WTC11 (cell line): ENCODE data around the gene ZBTB8B.

ENCODE experiments used
- ATF3 ChIP-seq: sonication (generic); formaldehyde crosslinking; conservative IDR thresholded peaks from 2 replicates; pipeline ENCODE4 v1.8.1; 2022; ENCODE audit warnings: mild to moderate bottlenecking, missing genetic modification reagents
- ATF6 ChIP-seq: sonication (generic); formaldehyde crosslinking; IDR thresholded peaks from 2 replicates; pipeline ENCODE4 v1.8.1; 2023; ENCODE audit warnings: mild to moderate bottlenecking, missing genetic modification reagents
- CTCF ChIP-seq: fragments of 200-600 bp; IDR thresholded peaks from 2 replicates; pipeline ENCODE4 v1.8.0; 2022; ENCODE audit warnings: antibody characterized with exemption
- ETV6 ChIP-seq: sonication (generic); formaldehyde crosslinking; IDR thresholded peaks from 2 replicates; pipeline ENCODE4 v1.8.1; 2022; ENCODE audit warnings: mild to moderate bottlenecking, missing genetic modification reagents
- FOXJ3 ChIP-seq: sonication (generic); formaldehyde crosslinking; IDR thresholded peaks from 2 replicates; pipeline ENCODE4 v1.9.0; 2021; ENCODE audit warnings: missing genetic modification reagents, mild to moderate bottlenecking, borderline replicate concordance
- FOXP4 ChIP-seq: sonication (generic); formaldehyde crosslinking; IDR thresholded peaks from 2 replicates; pipeline ENCODE4 v1.8.0; 2022; ENCODE audit warnings: mild to moderate bottlenecking, missing genetic modification reagents
- GABPB1 ChIP-seq: sonication (generic); formaldehyde crosslinking; IDR thresholded peaks from 2 replicates; pipeline ENCODE4 v1.8.1; 2023; ENCODE audit warnings: mild to moderate bottlenecking, missing genetic modification reagents
- IRF1 ChIP-seq: sonication (generic); formaldehyde crosslinking; IDR thresholded peaks from 2 replicates; pipeline ENCODE4 v1.8.0; 2023; ENCODE audit warnings: missing genetic modification reagents
- MAX ChIP-seq: sonication (generic); formaldehyde crosslinking; IDR thresholded peaks from 2 replicates; pipeline ENCODE4 v1.8.0; 2022; ENCODE audit warnings: mild to moderate bottlenecking, missing genetic modification reagents
- USF2 ChIP-seq: sonication (generic); formaldehyde crosslinking; IDR thresholded peaks from 2 replicates; pipeline ENCODE4 v1.8.1; 2023; ENCODE audit warnings: mild to moderate bottlenecking, missing genetic modification reagents, moderate library complexity
- ZBTB21 ChIP-seq: sonication (generic); formaldehyde crosslinking; IDR thresholded peaks from 2 replicates; pipeline ENCODE4 v1.8.1; 2023; ENCODE audit warnings: mild to moderate bottlenecking, missing genetic modification reagents, borderline replicate concordance
- ZNF121 ChIP-seq: sonication (generic); formaldehyde crosslinking; IDR thresholded peaks from 2 replicates; pipeline ENCODE4 v1.8.0; 2023; ENCODE audit warnings: missing genetic modification reagents

GRCh38 chr1:32426489-32427255 is 38.2 kb upstream of the ZBTB8B start:
- no peak for TF ChIP-seq GABPB1 (CRISPR knock-in tag)
- no peak for TF ChIP-seq ATF3 (CRISPR knock-in tag)
- no peak for TF ChIP-seq ATF6
- no peak for TF ChIP-seq FOXP4 (CRISPR knock-in tag)
- no peak for TF ChIP-seq ZNF121 (CRISPR knock-in tag)
- no peak for TF ChIP-seq CTCF
- no peak for TF ChIP-seq USF2
- no peak for TF ChIP-seq ETV6 (CRISPR knock-in tag)
- no peak for TF ChIP-seq MAX (CRISPR knock-in tag)
- no peak for TF ChIP-seq ZBTB21 (CRISPR knock-in tag)
- no peak for TF ChIP-seq IRF1 (CRISPR knock-in tag)
- no peak for TF ChIP-seq FOXJ3 (CRISPR knock-in tag)
